ENCODE data around the gene ABTB2.

DNA sequence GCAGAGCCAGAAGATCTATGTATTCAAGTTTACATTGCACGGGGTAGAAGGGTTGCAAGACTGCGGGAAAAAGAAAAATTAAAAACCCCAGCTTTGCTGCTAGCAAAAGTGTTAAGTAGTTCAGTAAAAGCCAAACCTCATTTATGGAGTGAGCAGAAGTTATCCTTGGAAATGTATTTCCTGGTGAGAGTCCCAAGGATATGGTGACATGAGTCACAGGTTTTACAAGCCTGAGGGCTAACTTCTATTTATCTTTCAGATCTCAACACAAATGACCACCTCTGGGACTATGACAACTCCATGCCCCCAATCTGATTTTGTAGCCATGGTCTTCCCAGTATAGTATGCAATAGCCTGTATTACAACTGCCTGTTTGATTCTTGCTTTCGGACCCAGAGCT, 26.1 kb downstream of the ABTB2 start:
- TF ChIP-seq, protein P1, sequence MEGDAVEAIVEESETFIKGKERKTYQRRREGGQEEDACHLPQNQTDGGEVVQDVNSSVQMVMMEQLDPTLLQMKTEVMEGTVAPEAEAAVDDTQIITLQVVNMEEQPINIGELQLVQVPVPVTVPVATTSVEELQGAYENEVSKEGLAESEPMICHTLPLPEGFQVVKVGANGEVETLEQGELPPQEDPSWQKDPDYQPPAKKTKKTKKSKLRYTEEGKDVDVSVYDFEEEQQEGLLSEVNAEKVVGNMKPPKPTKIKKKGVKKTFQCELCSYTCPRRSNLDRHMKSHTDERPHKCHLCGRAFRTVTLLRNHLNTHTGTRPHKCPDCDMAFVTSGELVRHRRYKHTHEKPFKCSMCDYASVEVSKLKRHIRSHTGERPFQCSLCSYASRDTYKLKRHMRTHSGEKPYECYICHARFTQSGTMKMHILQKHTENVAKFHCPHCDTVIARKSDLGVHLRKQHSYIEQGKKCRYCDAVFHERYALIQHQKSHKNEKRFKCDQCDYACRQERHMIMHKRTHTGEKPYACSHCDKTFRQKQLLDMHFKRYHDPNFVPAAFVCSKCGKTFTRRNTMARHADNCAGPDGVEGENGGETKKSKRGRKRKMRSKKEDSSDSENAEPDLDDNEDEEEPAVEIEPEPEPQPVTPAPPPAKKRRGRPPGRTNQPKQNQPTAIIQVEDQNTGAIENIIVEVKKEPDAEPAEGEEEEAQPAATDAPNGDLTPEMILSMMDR (IDR thresholded peaks at IDR 0.05), result no peak
- no peak for TF ChIP-seq POLR2A (IDR thresholded peaks at IDR 0.05)

Measured in esophagus squamous epithelium (tissue), 4 donors.